Caco-2 (cell line): ENCODE data around the gene RUFY3. TPM values are rescaled to one million over a fixed set of nuclear protein-coding genes. Genes with fewer than 3 reads are reported as not detected.

ENCODE experiments used
- BruUV-seq: library from RNA; stranded (reverse); fragments of 400-500 nt; replicated peaks from 2 replicates; lab custom pipeline; 2021; lab: Mats Ljungman, UMichigan
- CTCF ChIA-PET: fragments of 300-600 bp; sonication (Branson Sonifier 250); formaldehyde crosslinking; loops from one replicate; lab custom pipeline; 2022; ENCODE audit warnings: antibody characterized with exemption; lab: Charles Lee
- POLR2A ChIA-PET: fragments of 300-600 bp; sonication (Branson Sonifier 250); formaldehyde crosslinking; loops from one replicate; lab custom pipeline; 2022; ENCODE audit warnings: antibody characterized with exemption; lab: Charles Lee
- DNase-seq, 2 experiments: peaks; one replicate each; pipeline versions ENCODE4 v3.0.0 to v3.0.0-alpha.2; 2020 to 2022
- H3K27me3 ChIP-seq: replicated peaks from 2 replicates; pipeline ENCODE4 v1.6.0; 2011; ENCODE audit warnings: low read length; ENCODE audit not compliant: control insufficient read depth, insufficient read depth
- H3K36me3 ChIP-seq: 2 replicates; pipeline ENCODE4 v1.5.1; 2011; ENCODE audit warnings: low read length; ENCODE audit not compliant: control insufficient read depth, insufficient read depth
- H3K4me1 ChIP-seq: fragments of 250-450 bp; sonication (Bioruptor Pico); 2 replicates; pipeline ENCODE4 v1.5.1; 2020; ENCODE audit warnings: mild to moderate bottlenecking
- H3K4me3 ChIP-seq: 2 replicates; pipeline ENCODE4 v1.5.1; 2011; ENCODE audit warnings: low read depth, mild to moderate bottlenecking, control low read depth, low read length
- H3K9me3 ChIP-seq: fragments of 250-450 bp; sonication (Bioruptor Pico); 2 replicates; pipeline ENCODE4 v1.5.1; 2020; ENCODE audit warnings: mild to moderate bottlenecking, moderate library complexity
- H3K27ac Mint-ChIP-seq: one replicate; pipeline ENCODE4 v1.8.0; 2022; ENCODE audit warnings: mixed read lengths; ENCODE audit not compliant: unreplicated experiment
- H3K27me3 Mint-ChIP-seq: one replicate; pipeline ENCODE4 v1.8.0; 2022; ENCODE audit warnings: mixed read lengths; ENCODE audit not compliant: insufficient read depth, unreplicated experiment
- H3K36me3 Mint-ChIP-seq: one replicate; pipeline ENCODE4 v1.8.0; 2022; ENCODE audit warnings: mild to moderate bottlenecking, mixed read lengths; ENCODE audit not compliant: insufficient read depth, unreplicated experiment
- H3K4me1 Mint-ChIP-seq: one replicate; pipeline ENCODE4 v1.8.0; 2022; ENCODE audit warnings: low read depth, mixed read lengths; ENCODE audit not compliant: unreplicated experiment
- H3K4me3 Mint-ChIP-seq: one replicate; pipeline ENCODE4 v1.8.0; 2022; ENCODE audit warnings: mild to moderate bottlenecking, moderate library complexity, mixed read lengths; ENCODE audit not compliant: unreplicated experiment
- H3K9me3 Mint-ChIP-seq: one replicate; pipeline ENCODE4 v1.8.0; 2022; ENCODE audit warnings: mixed read lengths; ENCODE audit not compliant: unreplicated experiment
- intact Hi-C: fragments of 100-400 bp; cut with micrococcal nuclease; formaldehyde crosslinking; loops from one replicate; pipeline ENCODE4 v1.10.0; 2022; ENCODE audit not compliant: unreplicated experiment
- total RNA-seq: library from RNA; stranded (reverse); gene quantifications from 2 replicates; pipeline ENCODE4 v1.2.3, GENCODE V29; 2022
- TF ChIP-seq, protein P1 (sequence below), 2 experiments: fragments of 200-600 bp in 1 of 2; IDR thresholded peaks; 1 replicate in 1 of 2; 2 replicates in 1 of 2; pipeline versions ENCODE4 v1.5.1 to v1.8.0; 2011 to 2022; ENCODE audit warnings: antibody characterized with exemption in 1 of 2, control low read depth in 1 of 2, inconsistent platforms in 1 of 2, low read depth in 1 of 2, low read length in 1 of 2, mild to moderate bottlenecking in 1 of 2, moderate library complexity in 1 of 2; ENCODE audit not compliant: insufficient read depth in 1 of 2, severe bottlenecking in 1 of 2, unreplicated experiment in 1 of 2

RUFY3 gene
- total RNA-seq, 1 experiment from 2014 or later, result 36.6 TPM

DNA sequence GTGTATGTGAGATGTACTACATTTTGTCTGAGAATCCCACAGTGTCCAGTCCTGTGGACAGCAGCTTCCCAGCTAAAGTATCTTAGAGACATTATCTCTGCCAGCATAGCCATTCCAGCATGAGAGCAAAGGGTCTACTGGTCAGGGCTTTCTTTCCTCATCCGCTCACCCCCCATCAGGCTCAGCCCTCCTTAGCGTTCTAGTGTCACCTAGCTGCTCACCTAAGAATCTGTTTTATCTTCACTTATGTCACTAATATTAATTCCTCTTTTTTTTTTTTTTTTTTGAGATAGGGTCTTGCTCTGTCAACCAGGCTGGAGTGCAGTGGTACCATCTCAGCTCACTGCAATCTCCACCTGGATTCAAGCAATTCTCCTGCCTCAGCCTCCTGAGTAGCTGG lies 15.6 kb downstream of the RUFY3 start:
- Mint-ChIP-seq H3K27ac (no peak overlapping the region), H3K4me1 (no peaks in the 10 kb centered on the region), H3K27me3 (no peaks in the 10 kb centered on the region), H3K4me3 (no peak overlapping the region), H3K9me3 (no peaks in the 10 kb centered on the region), H3K36me3 (no peaks in the 10 kb centered on the region)
- intact Hi-C loops, result no loop called here
- POLR2A ChIA-PET, result no interaction called here
- BruUV-seq, result no TSS peak
- no peak overlapping the region for H3K4me3 ChIP-seq
- H3K4me1 ChIP-seq, result no peaks in the 10 kb centered on the region
- H3K9me3 ChIP-seq, result no peaks in the 10 kb centered on the region
- no peaks in the 10 kb centered on the region for H3K36me3 ChIP-seq
- TF ChIP-seq, protein P1, sequence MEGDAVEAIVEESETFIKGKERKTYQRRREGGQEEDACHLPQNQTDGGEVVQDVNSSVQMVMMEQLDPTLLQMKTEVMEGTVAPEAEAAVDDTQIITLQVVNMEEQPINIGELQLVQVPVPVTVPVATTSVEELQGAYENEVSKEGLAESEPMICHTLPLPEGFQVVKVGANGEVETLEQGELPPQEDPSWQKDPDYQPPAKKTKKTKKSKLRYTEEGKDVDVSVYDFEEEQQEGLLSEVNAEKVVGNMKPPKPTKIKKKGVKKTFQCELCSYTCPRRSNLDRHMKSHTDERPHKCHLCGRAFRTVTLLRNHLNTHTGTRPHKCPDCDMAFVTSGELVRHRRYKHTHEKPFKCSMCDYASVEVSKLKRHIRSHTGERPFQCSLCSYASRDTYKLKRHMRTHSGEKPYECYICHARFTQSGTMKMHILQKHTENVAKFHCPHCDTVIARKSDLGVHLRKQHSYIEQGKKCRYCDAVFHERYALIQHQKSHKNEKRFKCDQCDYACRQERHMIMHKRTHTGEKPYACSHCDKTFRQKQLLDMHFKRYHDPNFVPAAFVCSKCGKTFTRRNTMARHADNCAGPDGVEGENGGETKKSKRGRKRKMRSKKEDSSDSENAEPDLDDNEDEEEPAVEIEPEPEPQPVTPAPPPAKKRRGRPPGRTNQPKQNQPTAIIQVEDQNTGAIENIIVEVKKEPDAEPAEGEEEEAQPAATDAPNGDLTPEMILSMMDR (IDR thresholded peaks at IDR 0.05; ENCODE audit: insufficient read depth in 1 of 2, low read depth in 1 of 2, low read length in 1 of 2, severe bottlenecking in 1 of 2, unreplicated experiment in 1 of 2), result no peak
- H3K27me3 ChIP-seq, result no peaks in the 10 kb centered on the region
- DNase-seq, result no peak
- CTCF ChIA-PET, result interaction anchor here (0.5 kb wide), 1 partner anchor 22 kb away, joined by 3 read pairs; no protein-coding TSS in a partner anchor

DNA sequence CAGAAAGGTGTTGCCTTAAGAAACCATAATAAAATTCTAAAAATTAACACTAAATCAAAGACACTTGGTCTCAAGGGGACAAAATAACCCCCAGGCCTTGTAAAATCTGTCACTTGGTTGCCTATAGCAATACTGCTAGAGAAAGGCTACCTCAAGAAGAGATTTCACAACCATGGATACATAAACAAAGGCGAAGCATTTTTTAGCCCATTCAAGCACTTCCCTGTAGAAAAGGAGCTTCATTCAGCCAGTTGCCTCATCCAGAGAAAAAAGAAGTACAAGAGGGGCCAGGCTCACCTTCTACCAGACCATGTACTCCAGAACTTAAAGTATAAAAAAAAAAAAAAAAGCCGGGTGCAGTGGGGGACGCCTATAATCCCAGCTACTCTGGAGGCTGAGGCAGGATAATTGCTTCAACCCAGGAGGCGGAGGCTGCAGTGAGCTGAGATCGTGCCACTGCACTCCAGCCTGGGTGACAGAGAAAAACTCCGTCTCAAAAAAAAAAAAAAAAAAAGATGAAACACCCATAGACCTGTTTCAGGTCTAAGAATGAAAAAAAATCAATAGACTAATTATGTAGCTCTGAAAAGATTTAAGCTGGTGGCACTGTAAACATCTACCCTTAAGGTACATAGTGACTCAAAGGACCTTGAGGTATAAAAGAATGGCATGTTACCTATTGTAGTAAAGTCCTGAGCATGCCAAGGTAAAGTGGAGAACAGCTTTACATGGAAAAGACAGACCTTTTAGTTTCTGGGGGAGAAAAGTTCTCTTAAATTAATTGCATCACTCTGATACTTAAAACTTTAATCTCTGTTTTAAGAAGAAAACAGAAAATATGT lies 18.0 kb downstream of the RUFY3 start:
- H3K27me3 ChIP-seq, result no peaks in the 10 kb centered on the region
- Mint-ChIP-seq H3K4me3 (no peak overlapping the region), H3K9me3 (no peaks in the 10 kb centered on the region), H3K27ac (no peak overlapping the region), H3K36me3 (no peaks in the 10 kb centered on the region), H3K27me3 (no peaks in the 10 kb centered on the region), H3K4me1 (no peaks in the 10 kb centered on the region)
- intact Hi-C loops, result no loop called here
- H3K9me3 ChIP-seq, result no peaks in the 10 kb centered on the region
- ChIA-PET CTCF (interaction anchor here (0.6 kb wide), 1 partner anchor 205 kb away, joined by 3 read pairs; no protein-coding TSS in a partner anchor), POLR2A (no interaction called here)
- no TSS peak for BruUV-seq
- H3K4me1 ChIP-seq, result no peaks in the 10 kb centered on the region
- no peak overlapping the region for H3K4me3 ChIP-seq
- no peak for DNase-seq
- TF ChIP-seq, protein P1 (IDR thresholded peaks at IDR 0.05; ENCODE audit: insufficient read depth in 1 of 2, low read depth in 1 of 2, low read length in 1 of 2, severe bottlenecking in 1 of 2, unreplicated experiment in 1 of 2), result no peak
- no peaks in the 10 kb centered on the region for H3K36me3 ChIP-seq

DNA sequence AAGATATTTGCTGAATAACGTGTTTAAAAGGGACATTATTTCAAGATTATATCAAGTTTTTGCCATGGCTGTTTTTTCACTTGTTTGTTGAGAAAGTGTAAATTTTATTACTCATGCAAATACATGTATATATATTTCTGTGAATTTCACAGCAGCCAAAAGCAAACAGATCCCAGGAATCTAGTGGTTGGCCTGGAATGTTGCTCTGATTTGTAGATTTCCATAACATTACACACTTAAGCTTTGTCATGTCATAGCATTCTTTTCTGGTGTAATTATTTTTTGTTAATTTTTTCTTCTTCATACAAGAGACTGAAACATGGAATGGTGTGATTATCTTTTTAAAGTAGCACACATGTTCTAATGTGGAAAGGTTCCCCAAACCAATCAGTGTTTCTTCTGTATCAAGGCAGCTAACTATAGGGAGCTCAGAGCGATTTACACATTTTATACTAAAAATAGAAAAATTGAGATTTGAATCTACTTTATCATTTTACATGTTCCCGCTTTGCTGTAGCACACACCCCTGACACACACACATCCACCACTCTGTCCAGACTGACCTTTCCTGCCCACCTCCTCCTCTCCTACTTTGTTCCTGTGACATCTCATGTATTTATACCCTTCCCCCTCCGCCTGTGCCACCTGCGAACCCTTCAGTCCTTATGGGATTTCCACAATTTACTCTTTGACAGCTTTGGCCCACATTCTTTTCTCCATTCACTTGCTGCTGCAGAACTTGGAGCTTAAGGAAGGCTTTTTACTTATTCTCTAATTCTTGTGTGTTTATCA lies 20.3 kb downstream of the RUFY3 start:
- no peaks in the 10 kb centered on the region for H3K4me1 ChIP-seq
- Mint-ChIP-seq H3K27me3 (no peaks in the 10 kb centered on the region), H3K27ac (no peak overlapping the region), H3K4me1 (no peaks in the 10 kb centered on the region), H3K4me3 (no peak overlapping the region), H3K36me3 (no peaks in the 10 kb centered on the region), H3K9me3 (no peaks in the 10 kb centered on the region)
- no peak for DNase-seq
- no peak overlapping the region for H3K4me3 ChIP-seq
- no peaks in the 10 kb centered on the region for H3K27me3 ChIP-seq
- ChIA-PET CTCF (no interaction called here), POLR2A (no interaction called here)
- H3K36me3 ChIP-seq, result no peaks in the 10 kb centered on the region
- intact Hi-C loops, result no loop called here
- BruUV-seq, result no TSS peak
- H3K9me3 ChIP-seq, result no peaks in the 10 kb centered on the region
- TF ChIP-seq, protein P1 (IDR thresholded peaks at IDR 0.05; ENCODE audit: insufficient read depth in 1 of 2, low read depth in 1 of 2, low read length in 1 of 2, severe bottlenecking in 1 of 2, unreplicated experiment in 1 of 2), result no peak
